ENCODE data around the gene CDK5R1.

The CDK5R1 gene

GRCh38 chr17:32490101-32490482 lies 3.3 kb downstream of the CDK5R1 start:
- intact Hi-C loops (cut with DNase I; ENCODE audit: low total_unique reads), result no loop called here
- H3K36me3 ChIP-seq, result peaks cover 14 to 26% (median 21%) of the 10 kb centered on the region in 3 donors
- H3K4me3 ChIP-seq, result no peak overlapping the region
- H3K4me1 ChIP-seq, result peaks cover 0 to 26% (median 17%) of the 10 kb centered on the region in 4 donors
- no peak for TF ChIP-seq CTCF (IDR thresholded peaks at IDR 0.05)
- no peak for DNase-seq
- H3K27ac ChIP-seq, result no peak overlapping the region
- H3K27me3 ChIP-seq, result no peaks in the 10 kb centered on the region
- H3K9me3 ChIP-seq, result no peaks in the 10 kb centered on the region

DNA sequence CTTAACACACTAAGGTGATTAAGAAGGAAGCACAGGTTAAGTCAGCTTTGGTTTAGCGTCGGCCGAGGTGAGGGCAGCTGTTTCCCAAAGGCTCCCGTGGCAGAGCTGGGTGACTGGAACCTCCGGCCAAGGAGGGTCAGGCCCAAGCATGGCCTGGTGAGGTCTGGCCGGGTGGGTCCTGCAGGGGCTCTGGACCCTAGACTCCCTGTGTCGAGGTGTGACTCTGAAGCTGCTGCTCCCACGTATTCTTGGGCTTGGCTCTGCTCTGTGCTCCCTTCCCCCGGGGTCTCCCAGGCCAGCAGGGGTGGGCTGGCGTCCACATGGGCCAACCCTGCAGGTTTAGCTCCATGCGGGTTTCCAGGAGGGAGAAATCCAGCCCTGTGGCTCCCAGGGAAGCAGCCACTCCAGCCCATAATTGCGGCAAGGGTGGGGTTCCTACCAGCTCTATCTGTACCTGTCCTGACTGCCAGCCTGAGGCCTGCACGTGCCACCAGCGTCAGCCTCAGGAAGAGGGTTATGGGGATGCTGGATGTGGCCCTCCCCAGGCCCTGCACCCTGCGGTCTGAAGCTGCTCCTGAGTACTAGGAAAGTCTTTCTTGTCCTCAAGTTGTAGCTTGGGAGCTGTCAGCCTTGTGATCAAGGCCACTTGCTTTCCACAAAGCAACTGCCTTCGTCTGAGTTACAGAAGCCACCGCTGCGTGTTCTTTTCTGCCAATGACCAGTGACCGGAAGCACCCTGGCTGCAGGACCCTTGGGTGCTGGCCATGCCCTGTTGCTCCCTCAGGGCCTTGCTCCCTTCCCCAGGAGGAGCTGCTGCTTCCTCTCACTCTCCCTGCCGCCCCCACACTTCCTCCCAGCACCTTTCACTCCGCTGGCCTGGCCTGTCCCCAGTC lies 4.8 kb downstream of the CDK5R1 start:
- no peak for DNase-seq

GRCh38 chr17:32492264-32492589 lies 5.4 kb downstream of the CDK5R1 start:
- H3K36me3 ChIP-seq, result peaks cover 14 to 29% (median 21%) of the 10 kb centered on the region in 3 donors
- no peak for TF ChIP-seq CTCF (IDR thresholded peaks at IDR 0.05)
- no peak overlapping the region for H3K27ac ChIP-seq
- no peak overlapping the region for H3K4me3 ChIP-seq
- DNase-seq, result no peak
- intact Hi-C loops (cut with DNase I; ENCODE audit: low total_unique reads), result no loop called here
- H3K4me1 ChIP-seq, result peaks cover 0 to 40% (median 32%) of the 10 kb centered on the region in 4 donors
- no peaks in the 10 kb centered on the region for H3K9me3 ChIP-seq
- no peaks in the 10 kb centered on the region for H3K27me3 ChIP-seq

More for the DNA sequence above, 4.8 kb downstream of the CDK5R1 start:
- Histone ChIP-seq H3K4me3 (no peak overlapping the region), H3K27ac (no peak overlapping the region), H3K36me3 (peaks cover 14 to 29% (median 21%) of the 10 kb centered on the region in 3 donors), H3K4me1 (peaks cover 0 to 34% (median 26%) of the 10 kb centered on the region in 4 donors), H3K27me3 (no peaks in the 10 kb centered on the region), H3K9me3 (no peaks in the 10 kb centered on the region)
- intact Hi-C loops (cut with DNase I; ENCODE audit: low total_unique reads), result no loop called here
- TF ChIP-seq CTCF (IDR thresholded peaks at IDR 0.05), result no peak

- Histone ChIP-seq H3K9me3 (no peaks in the 10 kb centered on the region), H3K36me3 (peaks cover 14 to 29% (median 21%) of the 10 kb centered on the region in 3 donors), H3K27ac (no peak overlapping the region), H3K4me3 (no peak overlapping the region), H3K27me3 (no peaks in the 10 kb centered on the region), H3K4me1 (peaks cover 0 to 40% (median 31%) of the 10 kb centered on the region in 4 donors)
- TF ChIP-seq CTCF (IDR thresholded peaks at IDR 0.05), result no peak
- no peak for DNase-seq
- intact Hi-C loops (cut with DNase I; ENCODE audit: low total_unique reads), result no loop called here
Measured at GRCh38 chr17:32492648-32493289, 6.0 kb downstream of the CDK5R1 start.

- Histone ChIP-seq H3K36me3 (peaks cover 14 to 29% (median 21%) of the 10 kb centered on the region in 3 donors), H3K9me3 (no peaks in the 10 kb centered on the region), H3K4me3 (no peak overlapping the region), H3K27ac (no peak overlapping the region), H3K4me1 (peaks cover 0 to 45% (median 30%) of the 10 kb centered on the region in 4 donors), H3K27me3 (no peaks in the 10 kb centered on the region)
- no peak for TF ChIP-seq CTCF (IDR thresholded peaks at IDR 0.05)
- DNase-seq, result no peak
- intact Hi-C loops (cut with DNase I; ENCODE audit: low total_unique reads), result no loop called here
Measured at GRCh38 chr17:32493571-32493970, 6.8 kb downstream of the CDK5R1 start.
